ENCODE data around the gene SEMA5A. TPM values are rescaled to one million over a fixed set of nuclear protein-coding genes. Genes with fewer than 3 reads are reported as not detected.

The SEMA5A gene
- total RNA-seq, 2 donors from 2014 or later: not detected

DNA sequence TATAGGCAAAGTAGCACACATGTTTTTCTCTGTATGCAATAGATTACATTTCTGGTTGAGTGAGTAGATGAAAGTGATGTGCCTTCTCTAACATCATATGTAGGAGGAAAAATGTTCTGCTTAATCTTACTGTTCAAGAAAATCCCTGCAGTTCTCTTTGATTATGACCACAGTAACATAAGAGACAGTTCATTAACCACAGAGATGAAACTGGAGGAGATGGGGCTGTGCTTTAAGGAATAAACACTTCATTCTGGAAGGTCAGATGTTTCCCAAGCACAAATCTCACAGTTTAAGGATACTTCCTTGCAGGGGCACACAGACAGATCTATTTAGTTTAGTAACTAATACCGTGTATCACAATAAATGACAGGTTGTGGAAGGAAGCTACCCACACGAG is 150.2 kb downstream of the SEMA5A start:
- H3K36me3 Mint-ChIP-seq: no peaks in the 10 kb centered on the region
- no peaks in the 10 kb centered on the region for H3K27me3 Mint-ChIP-seq
- H3K27ac Mint-ChIP-seq: no peak overlapping the region
- peaks cover 7% of the 10 kb centered on the region for H3K9me3 Mint-ChIP-seq
- ATAC-seq (no peak), DNase-seq (ENCODE audit: low spot score) (no peak)
- H3K4me1 Mint-ChIP-seq (ENCODE audit: low read depth in 2 of 2): no peaks in the 10 kb centered on the region
- no peak overlapping the region for H3K4me3 Mint-ChIP-seq

GRCh38 chr5:9394221-9394620 is 151.7 kb downstream of the SEMA5A start:
- Mint-ChIP-seq H3K36me3 (no peaks in the 10 kb centered on the region), H3K27me3 (no peaks in the 10 kb centered on the region), H3K4me1 (ENCODE audit: low read depth in 2 of 2) (no peaks in the 10 kb centered on the region), H3K4me3 (no peak overlapping the region), H3K27ac (no peak overlapping the region), H3K9me3 (peaks cover 15% of the 10 kb centered on the region)
- ATAC-seq: no peak
- no peak for DNase-seq (ENCODE audit: low spot score)

DNA sequence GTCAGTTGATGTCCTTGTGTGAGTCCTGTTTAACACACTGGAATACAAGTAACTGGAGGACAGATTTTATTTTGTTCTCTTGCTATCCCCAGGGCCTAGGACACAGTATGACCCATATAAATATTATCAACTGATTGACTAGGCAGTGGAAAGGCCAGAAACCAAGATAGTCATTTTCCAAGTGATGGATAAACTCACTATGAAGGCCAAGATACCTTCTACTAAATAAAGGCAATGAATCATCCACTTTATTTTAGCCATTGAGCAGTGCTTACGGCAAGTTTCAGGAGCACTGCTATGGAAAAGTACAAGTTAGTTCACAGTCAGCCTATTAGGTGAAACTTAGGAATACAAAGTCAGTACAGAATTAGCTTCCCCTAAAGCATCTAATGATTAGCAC is 153.2 kb downstream of the SEMA5A start:
- Mint-ChIP-seq H3K27ac (no peak overlapping the region), H3K9me3 (peaks cover 18% of the 10 kb centered on the region), H3K36me3 (no peaks in the 10 kb centered on the region)

GRCh38 chr5:9391080-9391479 is 154.8 kb downstream of the SEMA5A start:
- Mint-ChIP-seq H3K4me3 (no peak overlapping the region), H3K36me3 (no peaks in the 10 kb centered on the region), H3K27me3 (no peaks in the 10 kb centered on the region), H3K27ac (no peak overlapping the region), H3K9me3 (peaks cover 18% of the 10 kb centered on the region), H3K4me1 (ENCODE audit: low read depth in 2 of 2) (no peaks in the 10 kb centered on the region)
- no peak for DNase-seq (ENCODE audit: low spot score)
- no peak for ATAC-seq

More for the DNA sequence above, 153.2 kb downstream of the SEMA5A start:
- no peaks in the 10 kb centered on the region for H3K27me3 Mint-ChIP-seq
- ATAC-seq (no peak), DNase-seq (ENCODE audit: low spot score) (no peak)
- no peak overlapping the region for H3K4me3 Mint-ChIP-seq
- H3K4me1 Mint-ChIP-seq (ENCODE audit: low read depth in 2 of 2): no peaks in the 10 kb centered on the region

DNA sequence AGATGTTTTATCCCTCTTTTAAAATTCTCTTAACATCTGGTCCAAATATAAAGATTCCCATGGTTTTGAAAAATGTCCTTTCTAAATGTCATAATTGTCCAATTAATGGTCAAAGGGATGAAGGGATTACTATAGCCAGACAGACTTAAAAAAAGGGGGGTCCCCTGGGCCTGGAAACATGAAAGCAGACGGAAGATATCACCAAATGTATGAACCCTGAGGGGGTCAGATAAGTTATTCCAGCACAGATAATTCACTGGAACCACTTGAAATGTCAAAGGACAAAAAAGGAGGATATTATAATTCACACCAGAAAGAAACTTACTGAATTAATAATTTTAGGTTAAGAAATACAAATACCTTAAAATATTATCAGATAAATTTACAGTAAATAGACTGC is 155.8 kb downstream of the SEMA5A start:
- DNase-seq (ENCODE audit: low spot score): no peak
- H3K4me1 Mint-ChIP-seq (ENCODE audit: low read depth in 2 of 2): no peaks in the 10 kb centered on the region
- no peak for ATAC-seq
- peaks cover 18% of the 10 kb centered on the region for H3K9me3 Mint-ChIP-seq
- no peaks in the 10 kb centered on the region for H3K36me3 Mint-ChIP-seq
- no peak overlapping the region for H3K4me3 Mint-ChIP-seq
- H3K27me3 Mint-ChIP-seq: no peaks in the 10 kb centered on the region
- H3K27ac Mint-ChIP-seq: no peak overlapping the region

GRCh38 chr5:9388941-9389674 is 156.8 kb downstream of the SEMA5A start:
- ATAC-seq (no peak), DNase-seq (ENCODE audit: low spot score) (no peak)
- Mint-ChIP-seq H3K4me3 (no peak overlapping the region), H3K4me1 (ENCODE audit: low read depth in 2 of 2) (no peaks in the 10 kb centered on the region), H3K27ac (no peak overlapping the region), H3K9me3 (peaks cover 18% of the 10 kb centered on the region), H3K27me3 (no peaks in the 10 kb centered on the region), H3K36me3 (no peaks in the 10 kb centered on the region)

GRCh38 chr5:9387879-9388278 is 158.0 kb downstream of the SEMA5A start:
- Mint-ChIP-seq H3K4me3 (no peak overlapping the region), H3K27ac (no peak overlapping the region), H3K4me1 (ENCODE audit: low read depth in 2 of 2) (no peaks in the 10 kb centered on the region), H3K27me3 (no peaks in the 10 kb centered on the region), H3K9me3 (peaks cover 22% of the 10 kb centered on the region), H3K36me3 (no peaks in the 10 kb centered on the region)
- ATAC-seq (no peak), DNase-seq (ENCODE audit: low spot score) (no peak)

DNA sequence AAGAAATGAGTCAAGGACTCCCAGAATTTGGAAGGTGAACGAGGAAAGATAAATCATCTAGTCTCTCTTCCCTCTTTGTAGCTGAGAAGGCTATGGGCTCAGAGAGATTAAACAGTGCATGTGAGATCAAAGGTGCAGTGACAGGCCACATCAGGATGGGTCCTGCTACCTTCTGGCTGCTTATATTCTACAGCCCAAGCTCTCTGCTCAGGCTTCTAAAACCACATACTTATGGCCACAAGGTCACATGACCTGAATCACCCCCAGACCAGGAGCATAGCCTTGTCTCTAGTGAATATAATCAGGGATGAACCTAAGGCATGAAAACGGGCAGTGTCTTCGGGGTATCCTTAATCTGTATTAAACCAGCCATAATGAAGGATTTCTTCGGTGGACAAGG is 158.9 kb downstream of the SEMA5A start:
- ATAC-seq (no peak), DNase-seq (ENCODE audit: low spot score) (no peak)
- Mint-ChIP-seq H3K36me3 (no peaks in the 10 kb centered on the region), H3K4me3 (no peak overlapping the region), H3K9me3 (peaks cover 22% of the 10 kb centered on the region), H3K27ac (no peak overlapping the region), H3K27me3 (no peaks in the 10 kb centered on the region), H3K4me1 (ENCODE audit: low read depth in 2 of 2) (no peaks in the 10 kb centered on the region)

- no peaks in the 10 kb centered on the region for H3K4me1 Mint-ChIP-seq (ENCODE audit: low read depth in 2 of 2)
- no peak for DNase-seq (ENCODE audit: low spot score)
- no peak overlapping the region for H3K27ac Mint-ChIP-seq
- H3K27me3 Mint-ChIP-seq: no peaks in the 10 kb centered on the region
- H3K9me3 Mint-ChIP-seq: peaks cover 18% of the 10 kb centered on the region
- no peaks in the 10 kb centered on the region for H3K36me3 Mint-ChIP-seq
- H3K4me3 Mint-ChIP-seq: no peak overlapping the region
- ATAC-seq: no peak
Observed at GRCh38 chr5:9382522-9382921, 163.4 kb downstream of the SEMA5A start.

DNA sequence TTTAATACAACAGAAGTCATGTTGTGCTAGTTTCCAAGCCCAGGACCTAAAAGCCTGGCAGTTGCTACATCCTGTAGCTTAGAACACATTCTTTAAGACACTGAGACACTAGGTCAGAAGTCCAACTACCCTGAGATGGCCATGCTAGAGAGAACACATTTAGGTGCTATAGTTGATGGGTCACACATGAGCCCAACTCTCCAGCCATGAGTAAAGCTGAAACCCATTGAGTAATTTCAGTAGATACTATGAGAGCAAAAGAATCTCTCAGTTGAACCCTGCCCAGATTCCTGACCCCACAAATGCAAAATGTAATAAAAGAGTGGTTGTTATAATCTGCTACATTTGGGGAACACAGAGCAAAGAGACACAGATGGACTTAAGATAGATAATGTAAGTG is 164.4 kb downstream of the SEMA5A start:
- Mint-ChIP-seq H3K4me1 (ENCODE audit: low read depth in 2 of 2) (no peaks in the 10 kb centered on the region), H3K4me3 (no peak overlapping the region), H3K27me3 (no peaks in the 10 kb centered on the region), H3K9me3 (peaks cover 14% of the 10 kb centered on the region), H3K27ac (no peak overlapping the region), H3K36me3 (no peaks in the 10 kb centered on the region)
- DNase-seq (ENCODE audit: low spot score) (no peak), ATAC-seq (no peak)

DNA sequence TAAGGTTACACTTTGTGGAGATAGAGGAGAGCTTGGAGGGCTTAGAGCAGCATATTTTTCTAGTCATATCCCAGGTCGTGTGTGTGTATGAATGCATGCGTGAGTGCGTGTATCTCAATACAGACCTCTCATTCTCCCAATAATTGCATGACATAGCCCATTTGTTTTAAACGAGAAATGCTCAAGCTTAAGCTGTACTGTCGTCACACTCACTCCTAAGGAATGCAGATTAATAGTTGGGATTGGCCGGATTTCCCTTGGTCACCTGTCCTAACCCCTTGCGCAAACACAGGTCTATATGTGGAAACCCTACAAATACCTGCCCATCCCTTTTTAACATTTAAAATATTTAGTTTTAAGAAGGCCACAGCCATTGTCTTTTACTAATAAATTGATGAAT is 165.8 kb downstream of the SEMA5A start:
- Mint-ChIP-seq H3K27me3 (no peaks in the 10 kb centered on the region), H3K4me3 (no peak overlapping the region), H3K9me3 (peaks cover 21% of the 10 kb centered on the region), H3K27ac (no peak overlapping the region), H3K4me1 (ENCODE audit: low read depth in 2 of 2) (no peaks in the 10 kb centered on the region), H3K36me3 (no peaks in the 10 kb centered on the region)
- ATAC-seq (no peak), DNase-seq (ENCODE audit: low spot score) (no peak)

DNA sequence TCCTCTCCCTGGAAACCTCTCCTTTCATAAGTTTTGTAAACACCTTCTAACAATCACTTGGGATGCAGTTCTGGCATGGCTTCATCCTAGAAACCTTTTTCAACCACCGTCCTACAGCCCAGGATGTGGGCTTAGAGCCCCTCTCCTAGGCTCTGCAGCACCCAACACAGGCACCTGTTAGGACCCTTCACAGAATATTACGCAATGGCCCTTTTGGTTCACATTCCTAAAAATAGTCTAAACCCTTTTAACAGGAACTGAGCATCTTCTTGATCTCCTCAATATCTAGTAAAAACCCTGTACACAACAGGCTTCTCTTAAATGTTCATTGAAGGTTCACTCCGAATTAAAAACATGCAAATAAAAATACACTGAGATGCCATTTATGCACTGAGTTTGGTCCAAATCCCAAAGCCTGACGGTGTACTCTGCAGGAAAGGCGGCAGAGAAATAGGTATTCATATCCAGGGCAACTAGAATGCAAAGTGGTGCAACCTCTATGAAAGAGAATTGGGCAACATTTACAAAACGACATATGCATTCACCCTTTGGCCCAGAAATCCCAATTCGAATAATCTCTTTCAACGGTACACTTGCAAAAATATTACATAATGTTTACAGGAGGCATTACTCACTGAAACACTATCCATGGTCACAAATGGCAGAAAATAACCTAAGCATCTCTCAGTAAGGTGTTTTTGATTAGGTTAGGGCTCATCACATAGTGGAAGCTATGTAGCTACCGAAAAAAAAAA is 169.3 kb downstream of the SEMA5A start:
- H3K27ac Mint-ChIP-seq: no peak overlapping the region
- DNase-seq (ENCODE audit: low spot score): no peak
- ATAC-seq: no peak
- H3K4me3 Mint-ChIP-seq: no peak overlapping the region
- no peaks in the 10 kb centered on the region for H3K27me3 Mint-ChIP-seq
- H3K4me1 Mint-ChIP-seq (ENCODE audit: low read depth in 2 of 2): no peaks in the 10 kb centered on the region
- H3K36me3 Mint-ChIP-seq: no peaks in the 10 kb centered on the region
- H3K9me3 Mint-ChIP-seq: peaks cover 27% of the 10 kb centered on the region

DNA sequence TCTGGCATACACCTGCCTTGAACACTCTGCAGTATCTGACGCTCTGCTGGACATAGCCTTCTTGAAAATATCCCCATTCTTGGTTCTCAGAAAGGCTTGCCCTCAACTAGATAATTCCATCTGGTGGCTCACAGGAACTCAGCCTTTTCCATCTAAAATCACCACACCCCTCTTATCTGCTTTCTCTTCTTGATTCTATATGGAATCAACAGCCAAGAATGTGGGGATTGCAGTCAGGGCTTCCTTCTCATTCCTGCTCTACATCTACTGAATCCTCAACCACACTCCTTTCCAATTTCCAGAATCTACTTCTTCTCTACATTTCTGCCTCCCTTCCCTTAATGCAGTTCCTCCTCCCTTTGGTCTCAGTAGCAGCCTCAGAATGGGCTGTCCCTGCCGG is 170.1 kb downstream of the SEMA5A start:
- H3K27ac Mint-ChIP-seq: no peak overlapping the region
- ATAC-seq (no peak), DNase-seq (ENCODE audit: low spot score) (no peak)
- no peak overlapping the region for H3K4me3 Mint-ChIP-seq
- no peaks in the 10 kb centered on the region for H3K36me3 Mint-ChIP-seq
- no peaks in the 10 kb centered on the region for H3K27me3 Mint-ChIP-seq
- no peaks in the 10 kb centered on the region for H3K4me1 Mint-ChIP-seq (ENCODE audit: low read depth in 2 of 2)
- peaks cover 24% of the 10 kb centered on the region for H3K9me3 Mint-ChIP-seq

GRCh38 chr5:9374025-9374424 is 171.8 kb downstream of the SEMA5A start:
- no peak overlapping the region for H3K4me3 Mint-ChIP-seq
- DNase-seq (ENCODE audit: low spot score) (no peak), ATAC-seq (no peak)
- H3K27me3 Mint-ChIP-seq: no peaks in the 10 kb centered on the region
- H3K36me3 Mint-ChIP-seq: no peaks in the 10 kb centered on the region
- H3K4me1 Mint-ChIP-seq (ENCODE audit: low read depth in 2 of 2): no peaks in the 10 kb centered on the region
- H3K27ac Mint-ChIP-seq: no peak overlapping the region
- H3K9me3 Mint-ChIP-seq: peaks cover 22% of the 10 kb centered on the region

All from natural killer cell treated with Interleukin-12 subunit alpha and Interleukin-12 subunit beta and Interleukin-15 and Interleukin-18, amount 100 ng/mL, for 72 hours (primary cell).